HG03159 (cell line): ENCODE measurements around the gene ERAL1.
"Not testable (repeated sequence)": the region's sequence is repeated elsewhere in the genome, so short reads cannot be mapped to it uniquely, and the experiment has no call there.

ENCODE experiments used
- ATAC-seq: cut with Tn5 transposase; IDR thresholded peaks from one replicate; pipeline ENCODE4 v1.9.1; 2021; ENCODE audit warnings: mild to moderate bottlenecking, moderate library complexity; ENCODE audit not compliant: unreplicated experiment

Gene ERAL1

DNA sequence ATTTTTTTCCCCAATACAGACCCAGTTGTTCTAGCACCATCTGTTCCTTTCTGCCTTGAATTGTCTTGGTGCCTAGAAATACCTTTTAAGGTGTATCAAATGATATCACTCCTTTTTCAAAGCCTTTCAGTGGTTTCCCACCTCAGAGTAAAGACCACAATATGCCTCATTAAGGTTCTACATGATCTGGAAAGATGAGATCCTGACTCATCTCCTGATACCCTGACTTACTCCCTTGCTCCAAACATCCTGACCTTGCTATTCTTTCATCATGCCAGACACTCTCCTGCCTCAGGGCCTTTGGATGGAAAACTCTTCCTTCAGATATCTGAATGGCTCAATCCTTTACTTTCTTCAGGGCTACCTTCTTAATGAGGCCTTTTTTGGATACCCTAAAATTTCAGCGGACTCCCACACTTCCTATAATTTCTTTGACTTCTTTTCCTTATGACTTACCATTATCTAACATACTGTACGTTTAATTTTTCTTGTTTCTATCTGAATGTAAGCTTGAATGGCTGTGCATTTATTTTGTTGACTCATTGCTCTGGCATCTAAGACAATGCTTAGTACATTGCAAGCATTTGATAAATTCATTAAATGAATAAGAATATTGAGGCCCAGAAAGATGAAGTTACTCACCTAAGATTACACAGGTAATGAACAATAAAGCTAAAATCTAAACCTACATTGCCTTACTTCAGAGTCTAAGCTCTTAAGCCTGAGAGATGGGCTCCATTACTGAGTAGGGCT lies 23.5 kb downstream of the ERAL1 start:
- no peak for ATAC-seq

DNA sequence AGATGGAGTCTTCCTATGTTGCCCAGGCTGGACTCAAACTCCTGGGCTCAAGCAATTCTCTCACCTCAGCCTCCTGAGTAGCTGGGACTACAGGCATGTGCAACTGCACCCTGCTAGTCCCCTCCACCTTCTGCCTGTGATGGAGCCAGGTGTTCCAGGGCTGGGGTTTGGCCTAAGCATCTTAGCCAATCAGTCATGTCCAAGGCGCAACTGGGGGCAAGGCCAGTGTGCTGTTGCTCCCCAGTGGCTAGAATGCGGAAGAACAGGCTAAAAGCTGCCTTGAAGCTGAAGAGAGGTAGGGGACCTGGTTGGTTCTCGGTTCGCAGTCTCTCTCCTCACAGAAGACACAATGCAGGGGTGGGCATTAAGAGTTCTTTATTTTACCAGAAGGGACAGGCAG lies 24.2 kb downstream of the ERAL1 start:
- ATAC-seq: no peak

DNA sequence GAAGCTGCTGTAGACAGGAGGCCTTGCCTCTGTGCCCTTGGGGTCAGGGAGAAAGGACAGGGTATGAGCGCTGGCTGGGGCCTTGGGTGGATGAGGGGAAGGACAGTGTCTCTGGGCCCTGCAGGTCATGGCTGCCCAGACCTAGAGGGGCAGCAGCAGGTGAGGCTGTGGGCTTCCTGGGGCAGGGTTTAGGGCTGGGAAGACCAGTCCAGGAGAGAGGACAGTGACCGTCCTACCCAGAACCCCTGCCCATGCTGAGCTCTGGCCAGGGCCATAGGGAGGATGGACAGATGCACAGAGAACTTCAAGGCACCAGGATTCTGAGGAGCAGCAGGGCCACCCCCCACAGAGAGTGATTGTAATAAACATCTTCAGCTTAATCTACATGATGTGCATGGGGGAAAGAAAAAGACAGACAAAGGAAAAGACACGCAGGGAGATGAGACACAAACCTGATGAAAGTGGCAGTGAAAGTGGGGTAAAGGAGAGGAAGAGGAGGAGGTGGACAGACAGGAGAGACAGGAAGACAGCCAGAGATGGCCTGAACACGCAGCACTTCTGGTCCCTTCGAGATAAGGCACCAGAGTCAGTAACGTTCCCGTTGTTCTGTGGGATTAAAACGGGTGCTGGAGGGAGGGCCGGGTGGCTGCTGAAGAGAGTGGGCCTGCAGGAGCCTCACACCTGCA lies 25.2 kb downstream of the ERAL1 start:
- no peak for ATAC-seq

DNA sequence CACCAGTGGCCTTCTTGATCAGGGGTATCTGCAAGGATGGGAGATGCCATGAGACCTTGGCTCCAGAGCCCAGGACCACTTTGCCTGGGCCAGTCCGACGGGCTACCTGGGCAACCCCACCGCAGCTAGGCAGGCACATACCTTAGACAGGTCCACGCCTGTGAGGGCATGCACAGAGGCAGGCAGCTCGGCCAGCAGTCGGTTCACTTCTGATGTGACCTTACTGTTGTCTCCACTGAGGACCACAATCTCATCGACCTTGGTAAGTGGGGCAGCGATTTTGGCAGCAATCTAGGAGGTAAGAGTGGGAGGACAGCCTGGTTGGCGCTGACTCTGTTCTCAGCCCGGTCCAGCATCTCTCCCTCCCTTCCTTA lies 25.7 kb downstream of the ERAL1 start:
- ATAC-seq: no peak

DNA sequence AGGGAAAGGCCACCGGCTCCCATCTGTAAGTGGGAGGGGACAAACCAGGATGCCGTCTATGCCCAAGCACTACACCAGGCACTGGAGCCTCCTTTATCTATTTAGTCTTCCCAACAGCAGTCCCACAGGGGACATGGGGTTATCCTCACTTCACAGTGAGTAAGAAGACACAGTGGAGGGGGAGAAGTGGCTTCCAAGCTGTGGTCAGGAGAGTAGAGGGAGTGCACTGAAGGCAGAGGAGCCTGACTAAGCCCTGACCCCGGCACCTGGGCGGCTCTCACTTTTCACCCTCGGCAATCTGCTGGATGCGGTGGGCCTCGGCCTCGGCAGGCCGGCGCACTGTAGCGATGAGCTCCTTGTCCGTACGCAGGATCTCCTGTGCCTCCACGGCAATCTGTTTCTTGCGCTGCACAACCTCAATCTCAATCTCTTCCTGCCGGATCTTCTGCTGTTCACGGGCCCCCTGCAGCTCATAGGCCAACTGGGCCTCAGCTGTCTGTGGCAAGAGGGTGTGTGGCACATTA lies 26.8 kb downstream of the ERAL1 start:
- no peak for ATAC-seq

DNA sequence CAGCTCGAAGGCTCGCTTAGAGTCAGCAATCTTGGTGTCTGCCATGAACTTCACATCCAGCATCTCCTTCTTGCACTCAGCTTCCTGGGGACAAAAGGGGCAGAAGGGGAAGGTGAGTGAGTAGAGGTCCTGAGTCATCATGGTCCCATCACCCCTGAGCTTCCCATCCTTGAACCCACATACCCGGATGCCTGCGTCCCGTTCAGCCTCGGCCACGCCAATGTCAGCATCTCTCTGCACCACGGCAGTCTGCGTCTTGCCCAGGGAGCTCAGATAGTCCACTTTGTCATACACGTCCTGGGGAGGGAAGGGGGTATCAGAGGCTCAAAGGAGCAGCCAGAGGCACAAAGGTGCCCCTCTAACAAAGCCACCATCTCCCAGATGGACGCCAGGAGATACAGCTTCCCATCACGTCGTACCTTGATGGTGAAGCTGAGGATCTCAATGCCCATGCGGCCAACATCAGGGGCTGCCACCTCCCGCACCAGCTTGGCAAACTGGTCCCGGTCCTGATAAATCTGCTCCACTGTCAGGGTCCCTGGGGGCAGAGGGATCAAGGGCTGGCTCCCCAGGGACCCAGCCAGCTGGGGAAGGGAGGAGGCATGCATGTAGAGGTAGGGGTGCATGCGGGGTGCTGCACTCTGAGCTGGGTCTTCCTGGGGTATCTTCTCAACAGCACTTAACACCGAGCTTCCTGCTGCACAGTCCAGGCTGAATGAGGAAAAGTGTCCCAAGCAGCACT lies 27.5 kb downstream of the ERAL1 start:
- no peak for ATAC-seq

DNA sequence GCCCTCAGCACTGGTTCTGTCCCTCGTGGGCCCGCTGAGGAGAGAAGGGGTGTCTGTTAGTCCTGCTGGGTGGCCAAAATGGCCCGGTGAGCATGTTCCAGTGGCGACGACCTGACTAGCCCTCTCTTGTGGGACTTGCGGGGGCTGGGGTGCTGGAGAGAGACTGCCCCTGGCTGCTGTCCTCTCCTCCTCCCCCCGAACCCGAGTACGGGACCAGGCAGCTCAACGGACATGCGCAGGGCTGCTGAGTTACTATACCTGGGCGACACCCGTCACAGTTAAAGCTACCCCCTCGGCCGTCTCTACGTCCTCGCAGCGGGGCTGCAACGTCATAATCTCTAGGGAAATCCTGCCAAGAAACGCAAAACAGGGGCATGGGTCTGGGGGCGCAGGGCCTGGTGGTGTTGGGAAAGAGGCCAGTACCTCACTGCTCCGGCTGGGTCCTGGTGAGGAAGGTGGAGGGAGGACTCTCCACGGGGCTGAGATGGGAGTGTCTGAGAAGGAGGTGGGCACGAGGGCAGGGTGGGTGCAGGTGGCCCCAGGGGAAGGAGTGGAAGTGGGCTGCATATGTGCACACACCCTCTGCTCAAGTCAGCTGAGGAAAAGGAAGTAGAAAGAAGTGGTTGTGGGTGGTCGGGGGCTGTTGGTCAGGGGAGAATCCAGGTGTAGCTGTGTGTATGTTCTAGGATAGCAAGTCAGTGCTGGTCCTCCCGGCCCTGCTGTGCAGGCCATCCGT lies 29.3 kb downstream of the ERAL1 start:
- ATAC-seq: no peak

DNA sequence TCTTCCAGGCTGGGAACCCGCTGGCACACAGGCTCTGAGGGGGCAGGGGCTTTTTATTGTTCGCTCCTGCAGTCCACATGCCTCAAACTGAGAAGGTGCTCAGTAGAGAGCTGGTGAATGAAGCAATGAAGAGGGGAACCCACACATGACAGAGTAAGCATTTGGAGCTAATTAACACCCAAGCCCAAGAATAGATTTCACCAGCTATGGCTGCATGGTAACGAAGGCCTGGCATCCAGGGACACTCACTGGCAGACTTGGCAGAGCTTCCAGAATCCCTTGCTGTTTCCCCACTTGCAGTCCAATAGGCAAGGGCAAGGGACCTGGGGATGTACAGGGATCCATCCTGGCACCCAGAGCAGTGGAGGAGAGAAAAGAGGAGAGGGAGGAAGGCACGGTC lies 30.5 kb downstream of the ERAL1 start:
- ATAC-seq: no peak

DNA sequence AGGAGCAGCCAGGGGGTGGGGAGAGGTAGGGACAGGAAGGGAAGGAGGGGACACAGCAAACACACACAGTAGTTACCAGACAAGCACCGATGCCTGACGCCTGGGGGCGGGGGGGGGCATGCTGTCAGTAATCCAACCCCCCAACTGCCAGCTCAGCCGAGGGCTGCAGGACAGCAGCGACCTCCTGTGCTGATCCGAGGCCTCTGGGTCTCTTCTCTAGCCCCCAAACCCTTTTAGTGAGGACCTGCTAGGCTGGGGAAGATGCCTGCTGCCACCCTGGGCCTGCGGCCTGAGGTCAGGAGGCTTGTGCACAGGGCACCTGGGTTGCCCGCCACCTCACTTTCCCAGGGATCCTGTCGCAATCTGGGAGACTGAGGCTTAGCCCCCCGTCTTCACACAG lies 31.1 kb downstream of the ERAL1 start:
- ATAC-seq: no peak

DNA sequence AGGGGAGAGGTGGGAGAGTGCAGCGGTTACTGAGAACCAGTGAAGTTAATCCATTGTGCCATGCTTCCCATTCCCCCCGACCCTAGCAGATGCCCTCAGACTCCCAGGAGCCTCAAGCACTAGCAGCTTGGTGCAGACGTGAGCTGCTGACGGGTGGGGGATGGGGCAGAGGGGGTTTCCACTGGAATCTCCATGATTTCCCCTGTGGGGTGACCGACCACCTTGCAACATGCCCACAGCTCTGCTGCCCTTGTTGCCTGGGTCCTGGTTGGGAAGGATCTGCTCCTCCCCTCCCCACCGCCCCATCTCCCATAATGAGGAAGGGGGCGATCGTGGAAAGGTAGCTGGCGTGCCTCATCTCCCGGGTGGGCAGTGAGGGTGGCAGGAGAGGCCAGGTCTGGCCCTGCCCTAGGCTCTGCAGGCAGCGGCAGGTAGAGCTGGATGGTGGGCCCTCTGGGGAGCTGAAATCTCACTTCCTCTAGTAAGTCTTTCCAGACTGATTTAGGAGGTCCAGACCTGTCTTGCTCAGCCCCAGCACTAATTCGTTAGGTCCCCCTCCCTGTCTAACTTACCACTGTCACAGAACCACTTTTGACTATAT lies 33.2 kb downstream of the ERAL1 start:
- ATAC-seq: no peak

DNA sequence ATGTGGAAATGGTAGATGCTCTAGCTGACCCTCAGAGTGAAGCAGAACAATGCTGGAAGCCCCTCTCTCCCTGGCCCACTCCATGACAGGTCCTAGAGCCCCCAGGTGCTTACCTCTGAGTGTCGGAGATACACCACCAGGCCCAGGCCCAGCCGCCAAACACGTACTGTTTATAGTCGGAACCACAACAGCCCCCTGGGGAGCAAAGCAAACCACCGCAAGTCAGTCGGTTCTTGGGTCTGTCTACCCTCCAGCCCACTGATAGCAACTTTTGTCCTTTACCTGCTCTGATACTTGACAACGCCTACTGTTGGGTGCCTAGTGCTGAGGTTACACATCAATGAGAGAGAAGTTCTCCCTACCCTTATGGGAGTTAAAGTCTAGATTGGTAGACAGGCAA lies 34.0 kb downstream of the ERAL1 start:
- no peak for ATAC-seq

DNA sequence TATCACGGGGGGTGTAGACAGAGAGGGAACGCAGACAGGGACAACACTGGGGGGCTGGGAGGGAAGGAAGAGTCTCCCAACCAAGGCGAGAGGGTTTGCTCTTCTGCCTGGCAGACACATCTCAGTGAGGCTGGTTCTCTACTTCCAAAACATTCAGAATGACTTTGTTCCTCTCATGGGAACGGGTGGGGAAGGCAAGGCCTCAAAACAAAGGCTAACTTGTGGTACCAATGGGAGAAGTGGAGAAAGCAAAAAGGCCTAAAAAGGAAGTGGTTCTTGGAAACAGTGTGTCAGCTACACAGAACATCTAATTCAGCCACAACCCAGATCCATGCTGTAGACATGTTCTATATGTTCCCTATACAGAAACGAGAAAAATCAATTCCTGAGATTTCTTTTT lies 35.2 kb downstream of the ERAL1 start:
- no peak for ATAC-seq

DNA sequence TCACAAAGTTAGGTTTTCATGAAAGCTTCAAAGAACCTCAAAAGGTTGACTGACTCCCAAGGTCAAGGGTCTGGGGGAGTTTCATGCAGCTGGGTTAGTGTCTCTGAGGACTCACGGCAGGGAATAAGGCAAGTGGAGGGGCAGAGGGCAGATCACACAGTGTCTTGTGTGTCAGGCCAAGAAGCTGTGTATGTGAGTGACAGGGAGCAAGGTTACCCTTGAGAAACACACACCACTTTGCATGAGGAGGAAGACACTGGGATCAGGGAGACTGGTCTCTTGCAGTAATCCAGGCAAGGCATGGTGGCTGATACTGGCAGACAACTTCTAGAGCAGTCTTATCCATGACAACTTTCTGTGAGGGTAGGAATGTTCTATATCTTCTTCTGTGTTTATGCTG lies 36.4 kb downstream of the ERAL1 start:
- no peak for ATAC-seq

DNA sequence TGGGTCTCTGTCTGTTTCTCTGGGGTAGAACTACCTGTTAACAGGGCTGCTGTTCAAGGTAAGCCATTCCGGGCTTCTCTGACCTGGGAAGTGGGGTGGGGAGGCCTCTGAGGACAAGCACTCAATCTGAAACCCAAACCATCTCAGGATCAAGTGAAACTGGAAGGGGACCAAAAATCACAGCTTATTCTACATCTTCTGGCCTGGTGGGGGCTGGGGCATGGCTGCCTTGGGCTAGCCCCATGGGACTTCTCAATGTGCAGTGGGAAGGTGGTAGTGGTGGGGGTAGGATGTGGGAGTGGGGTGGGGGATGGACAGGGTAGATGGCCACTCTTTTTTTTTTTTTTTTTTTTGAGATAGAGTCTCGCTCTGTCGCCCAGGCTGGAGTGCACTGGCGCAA lies 37.2 kb downstream of the ERAL1 start:
- ATAC-seq: no peak

DNA sequence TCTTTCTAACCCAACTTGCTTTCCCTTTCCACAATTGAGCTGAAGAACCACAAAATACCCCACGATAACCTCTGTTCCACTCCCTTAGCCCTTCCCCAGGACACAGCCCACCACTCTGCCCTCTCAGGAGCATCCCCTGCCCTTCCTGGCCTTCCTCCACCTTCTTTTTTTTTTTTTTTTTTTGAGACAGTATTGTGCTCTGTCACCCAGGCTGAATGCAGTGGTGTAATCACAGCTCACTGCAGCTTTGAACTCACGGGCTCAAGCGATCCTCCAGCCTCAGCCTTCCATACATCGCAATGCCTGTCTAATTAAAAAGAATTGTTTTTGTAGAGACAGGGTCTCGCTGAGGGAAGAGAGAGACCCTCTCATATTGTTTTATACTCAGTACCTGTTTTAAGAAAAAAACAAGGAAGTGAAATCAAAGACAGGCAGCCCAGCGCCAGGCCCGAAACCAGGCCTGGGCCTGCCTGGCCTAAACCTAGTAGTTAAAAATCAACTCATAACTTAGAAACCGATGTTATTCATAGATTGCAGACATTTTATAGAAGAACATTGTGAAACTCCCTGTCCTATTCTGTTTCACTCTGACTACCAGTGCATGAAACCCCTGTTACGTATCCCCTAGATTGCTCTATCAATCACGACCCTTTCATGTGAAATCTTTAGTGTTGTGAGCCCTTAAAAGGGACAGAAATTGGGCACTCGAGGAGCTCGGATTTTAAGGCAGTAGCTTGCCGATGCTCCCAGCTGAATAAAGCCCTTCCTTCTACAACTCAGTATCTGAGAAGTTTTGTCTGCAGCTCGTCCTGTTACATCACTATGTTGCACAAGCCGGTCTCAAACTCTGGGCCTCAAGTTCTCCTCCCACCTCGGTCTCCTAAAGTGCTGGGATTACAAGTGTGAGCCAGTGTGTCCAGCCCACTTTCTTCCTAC lies 38.7 kb downstream of the ERAL1 start:
- not testable (repeated sequence) for ATAC-seq

DNA sequence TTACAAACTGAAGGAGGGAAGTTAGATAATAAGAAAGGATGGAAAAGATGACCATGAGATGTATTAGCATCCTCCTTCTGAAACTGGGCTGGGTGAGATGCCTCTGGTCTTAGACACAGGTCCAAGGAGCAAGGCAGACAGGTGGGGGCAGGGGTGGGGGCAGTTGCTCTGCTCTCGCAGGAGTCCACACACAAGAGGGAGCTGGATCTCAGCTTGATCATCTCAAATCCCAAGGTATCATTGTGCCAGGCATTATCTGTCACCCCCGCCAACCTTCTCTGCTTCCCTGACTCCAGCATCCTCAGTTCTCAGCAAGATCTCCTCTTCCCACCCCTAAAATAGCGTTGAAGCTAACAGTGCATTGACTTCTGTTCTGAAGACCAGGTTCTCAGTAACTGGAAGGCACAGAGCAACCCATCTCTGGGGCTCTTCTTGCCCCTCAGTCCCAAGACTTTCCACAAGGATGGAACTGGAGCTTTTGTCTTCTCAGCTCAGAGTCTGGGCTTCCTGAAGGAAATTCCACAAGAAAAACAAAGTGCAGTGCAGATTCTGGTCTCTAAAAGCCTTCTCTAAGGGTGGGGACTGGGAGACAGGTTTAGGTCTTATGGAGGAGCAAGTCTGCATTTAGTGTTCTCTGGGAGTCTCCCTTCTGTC lies 41.1 kb downstream of the ERAL1 start:
- no peak for ATAC-seq

DNA sequence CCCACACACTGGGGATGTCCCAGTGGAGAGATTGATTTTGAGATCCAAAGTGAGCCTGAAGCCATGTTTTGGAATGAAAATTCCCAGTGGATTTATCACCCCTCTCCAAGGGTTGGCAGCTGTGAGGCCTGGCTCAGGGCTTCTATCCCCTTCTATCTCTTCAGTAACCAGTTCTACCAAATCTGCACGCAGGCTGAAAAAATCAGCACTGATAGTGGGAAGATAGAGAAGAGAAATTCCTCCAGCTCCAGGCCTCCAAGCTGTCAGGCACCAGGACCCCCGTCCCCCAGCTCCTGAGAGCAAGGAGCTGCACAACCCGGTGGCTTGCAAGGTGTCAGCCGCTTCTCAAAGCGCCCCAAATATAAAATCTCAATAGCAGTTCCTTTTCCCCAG lies 41.7 kb downstream of the ERAL1 start:
- ATAC-seq: no peak

DNA sequence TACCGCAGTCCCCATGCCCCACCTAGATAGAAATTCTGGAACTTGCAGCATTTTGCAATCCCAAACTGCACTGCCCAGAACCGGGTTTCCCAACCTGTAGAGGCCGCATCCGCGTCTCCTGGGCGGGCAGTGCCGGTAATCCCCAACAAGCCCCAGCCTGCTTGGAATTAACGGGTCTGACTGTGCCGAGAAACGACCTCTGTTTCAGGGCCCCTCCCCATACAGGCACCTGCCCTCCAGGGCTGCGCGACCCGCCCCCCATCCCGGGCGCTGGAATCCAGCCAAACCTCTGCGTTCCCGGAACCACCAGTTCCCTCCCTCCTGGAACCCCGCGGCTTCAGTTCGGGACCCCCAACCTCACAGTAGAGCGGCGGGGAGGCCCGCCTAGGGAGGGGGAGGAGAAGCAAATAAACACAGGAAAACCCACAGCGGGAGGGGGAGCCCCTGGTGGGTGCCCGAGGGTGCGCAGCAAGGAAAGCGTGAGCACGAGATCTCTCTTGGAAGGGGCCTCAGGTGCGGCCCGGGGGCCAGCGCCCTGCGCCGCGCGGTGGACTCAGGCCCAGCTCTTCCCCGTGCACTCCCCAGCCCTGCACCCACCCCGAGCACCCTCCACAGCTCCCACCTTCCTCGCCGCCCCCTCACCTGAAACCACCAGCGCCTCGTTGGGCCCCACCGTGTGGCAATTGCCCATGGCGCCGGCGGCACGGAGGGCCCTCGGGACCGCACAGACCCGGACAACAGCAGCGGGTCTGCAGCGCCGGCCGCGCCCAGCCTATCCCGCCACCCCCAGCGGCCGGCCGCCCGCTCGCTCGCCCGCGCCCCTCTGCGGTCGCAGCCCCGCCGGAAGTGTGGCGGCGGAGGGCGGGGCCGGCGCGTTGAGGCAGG lies 42.3 kb downstream of the ERAL1 start, which contains the start of gene FLOT2:
FLOT2 (minus strand) TSS at position 850 of the 885 bp plus-strand sequence; CDS start at position 691, 159 bp downstream.
- no peak for ATAC-seq
